22Rv1 (cell line): ENCODE data around the gene TROAP.
"Not testable (repeated sequence)": the region's sequence is repeated elsewhere in the genome, so short reads cannot be mapped to it uniquely, and the experiment has no call there.

Experiments
- ZFX ChIP-seq: fragments of 450-650 bp; IDR thresholded peaks from 2 replicates; pipeline ENCODE4 v1.6.1; 2017; ENCODE audit warnings: antibody characterized with exemption, borderline replicate concordance
- TF ChIP-seq, protein P1 (sequence below): fragments of 450-650 bp; IDR thresholded peaks from 2 replicates; pipeline ENCODE4 v1.5.1; 2017; ENCODE audit warnings: mild to moderate bottlenecking

DNA sequence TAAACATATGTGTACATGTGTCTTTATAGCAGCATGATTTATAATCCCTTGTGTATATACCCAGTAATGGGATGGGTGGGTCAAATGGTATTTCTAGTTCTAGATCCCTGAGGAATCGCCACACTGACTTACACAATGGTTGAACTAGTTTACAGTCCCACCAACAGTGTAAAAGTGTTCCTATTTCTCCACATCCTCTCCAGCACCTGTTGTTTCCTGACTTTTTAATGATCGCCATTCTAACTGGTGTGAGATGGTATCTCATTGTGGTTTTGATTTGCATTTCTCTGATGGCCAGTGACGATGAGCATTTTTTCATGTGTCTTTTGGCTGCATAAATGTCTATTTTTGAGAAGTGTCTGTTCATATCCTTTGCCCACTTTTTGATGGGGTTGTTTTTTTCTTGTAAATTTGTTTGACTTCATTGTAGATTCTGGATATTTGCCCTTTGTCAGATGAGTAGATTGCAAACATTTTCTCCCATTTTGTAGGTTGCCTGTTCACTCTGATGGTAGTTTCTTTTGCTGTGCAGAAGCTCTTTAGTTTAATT lies 12.5 kb upstream of the TROAP start:
- TF ChIP-seq, protein P1, sequence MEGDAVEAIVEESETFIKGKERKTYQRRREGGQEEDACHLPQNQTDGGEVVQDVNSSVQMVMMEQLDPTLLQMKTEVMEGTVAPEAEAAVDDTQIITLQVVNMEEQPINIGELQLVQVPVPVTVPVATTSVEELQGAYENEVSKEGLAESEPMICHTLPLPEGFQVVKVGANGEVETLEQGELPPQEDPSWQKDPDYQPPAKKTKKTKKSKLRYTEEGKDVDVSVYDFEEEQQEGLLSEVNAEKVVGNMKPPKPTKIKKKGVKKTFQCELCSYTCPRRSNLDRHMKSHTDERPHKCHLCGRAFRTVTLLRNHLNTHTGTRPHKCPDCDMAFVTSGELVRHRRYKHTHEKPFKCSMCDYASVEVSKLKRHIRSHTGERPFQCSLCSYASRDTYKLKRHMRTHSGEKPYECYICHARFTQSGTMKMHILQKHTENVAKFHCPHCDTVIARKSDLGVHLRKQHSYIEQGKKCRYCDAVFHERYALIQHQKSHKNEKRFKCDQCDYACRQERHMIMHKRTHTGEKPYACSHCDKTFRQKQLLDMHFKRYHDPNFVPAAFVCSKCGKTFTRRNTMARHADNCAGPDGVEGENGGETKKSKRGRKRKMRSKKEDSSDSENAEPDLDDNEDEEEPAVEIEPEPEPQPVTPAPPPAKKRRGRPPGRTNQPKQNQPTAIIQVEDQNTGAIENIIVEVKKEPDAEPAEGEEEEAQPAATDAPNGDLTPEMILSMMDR = not testable (repeated sequence)
- TF ChIP-seq ZFX = not testable (repeated sequence)
